HCT116 (cell line): ENCODE results near the gene FAM83G. TPM values are rescaled to one million over a fixed set of nuclear protein-coding genes. Genes with fewer than 3 reads are reported as not detected.

ENCODE experiments used
- ATAC-seq: fragments of 200-7000 bp; cut with Tn5 transposase; 2 replicates; pipeline ENCODE4 v1.9.1; 2020; ENCODE audit warnings: mild to moderate bottlenecking, moderate library complexity
- BruUV-seq: library from RNA; stranded (reverse); fragments of 400-500 nt; replicated peaks from 2 replicates; lab custom pipeline; 2021; lab: Mats Ljungman, UMichigan
- CTCF ChIA-PET: fragments of 300-600 bp; sonication (Branson Sonifier 250); formaldehyde crosslinking; loops from one replicate; lab custom pipeline; 2021; ENCODE audit warnings: antibody characterized with exemption; lab: Charles Lee
- POLR2A ChIA-PET: fragments of 300-600, 350-600 bp; sonication (Branson Sonifier 250); formaldehyde crosslinking; loops from one replicate; lab custom pipeline; 2021; ENCODE audit warnings: antibody characterized with exemption; lab: Charles Lee
- RAD21 ChIA-PET, 2 experiments: fragments of 300-600 bp; sonication (Branson Sonifier 250); formaldehyde crosslinking; loops; one replicate each; lab custom pipeline; 2023; ENCODE audit warnings: low total read pairs in 2 of 2; ENCODE audit not compliant: uncharacterized antibody in 2 of 2, unreplicated experiment in 2 of 2, low non-redundant PET in 1 of 2; lab: Charles Lee
- DNase-seq: peaks from one replicate; pipeline ENCODE4 v3.0.0-alpha.2; 2010; ENCODE audit warnings: low read depth, low spot score
- H2AFZ ChIP-seq: fragments of 200-600 bp; shearing (Covaris generic), sonication (generic); 2 replicates; pipeline ENCODE4 v1.6.1; 2017; ENCODE audit warnings: low read depth, mixed run types, mixed read lengths, antibody characterized with exemption, low read length; ENCODE audit not compliant: poor library complexity, severe bottlenecking
- H3K27ac ChIP-seq: 2 replicates; pipeline ENCODE4 v1.5.1; 2012; ENCODE audit warnings: low read depth, low read length
- H3K27me3 ChIP-seq: fragments of 200-600 bp; sonication (generic); 2 replicates; pipeline ENCODE4 v1.6.1; 2016; ENCODE audit warnings: mixed run types, low read length, mixed read lengths; ENCODE audit not compliant: insufficient read depth
- H3K36me3 ChIP-seq, 2 experiments: fragments of 200-500 bp in 1 of 2; fragments of 200-600 bp in 1 of 2; sonication (Bioruptor generic) in 1 of 2; sonication (generic) in 1 of 2; 2 replicates each; pipeline versions ENCODE4 v1.5.1 to v1.6.1; 2014 to 2016; ENCODE audit warnings: low read length in 2 of 2, inconsistent platforms in 1 of 2, mixed read lengths in 1 of 2, mixed run types in 1 of 2; ENCODE audit not compliant: insufficient read depth in 2 of 2, control insufficient read depth in 1 of 2
- H3K4me1 ChIP-seq, 2 experiments: fragments of 200-600 bp in 1 of 2; sonication (generic) in 1 of 2; 2 replicates each; pipeline versions ENCODE4 v1.5.1 to v1.6.1; 2012 to 2017; ENCODE audit warnings: low read length in 2 of 2, inconsistent platforms in 1 of 2, mild to moderate bottlenecking in 1 of 2, mixed read lengths in 1 of 2, mixed run types in 1 of 2, moderate library complexity in 1 of 2; ENCODE audit not compliant: insufficient read depth in 2 of 2, control insufficient read depth in 1 of 2
- H3K4me2 ChIP-seq: fragments of 200-600 bp; sonication (generic); 2 replicates; pipeline ENCODE4 v1.6.1; 2017; ENCODE audit warnings: mixed run types, low read length, mixed read lengths
- H3K4me3 ChIP-seq, 2 experiments: fragments of 200-600 bp in 1 of 2; sonication (generic) in 1 of 2; replicated peaks in 1 of 2; 2 replicates each; pipeline ENCODE4 v1.5.1; 2011 to 2016; ENCODE audit warnings: low read length in 2 of 2, control low read depth in 1 of 2, low read depth in 1 of 2, mild to moderate bottlenecking in 1 of 2, mixed read lengths in 1 of 2, mixed run types in 1 of 2
- H3K79me2 ChIP-seq: fragments of 200-600 bp; sonication (generic); 2 replicates; pipeline ENCODE4 v1.6.1; 2017; ENCODE audit warnings: mild to moderate bottlenecking, mixed run types, low read length, moderate library complexity, mixed read lengths; ENCODE audit not compliant: insufficient read depth
- H3K9ac ChIP-seq: fragments of 200-600 bp; sonication (generic); 2 replicates; pipeline ENCODE4 v1.6.1; 2016; ENCODE audit warnings: low read length, mixed read lengths
- H3K9me2 ChIP-seq: fragments of 200-600 bp; sonication (generic), shearing (Covaris generic); 2 replicates; pipeline ENCODE4 v1.6.1; 2017; ENCODE audit warnings: mixed run types, mild to moderate bottlenecking, moderate library complexity; ENCODE audit not compliant: insufficient read depth
- H3K9me3 ChIP-seq, 2 experiments: fragments of 200-500 bp in 1 of 2; fragments of 200-600 bp in 1 of 2; sonication (Bioruptor generic) in 1 of 2; sonication (generic) in 1 of 2; 2 replicates each; pipeline ENCODE4 v1.6.1; 2014 to 2017; ENCODE audit warnings: low read length in 2 of 2, mixed read lengths in 2 of 2, inconsistent platforms in 1 of 2, low read depth in 1 of 2, mild to moderate bottlenecking in 1 of 2, mixed run types in 1 of 2, moderate library complexity in 1 of 2; ENCODE audit not compliant: control insufficient read depth in 1 of 2, insufficient read depth in 1 of 2
- H4K20me1 ChIP-seq: fragments of 200-600 bp; sonication (generic), shearing (Covaris generic); 2 replicates; pipeline ENCODE4 v1.6.1; 2017; ENCODE audit warnings: mixed run types, mild to moderate bottlenecking, moderate library complexity; ENCODE audit not compliant: insufficient read depth
- CTCF ChIP-seq, 3 experiments: fragments of 200-600 bp in 1 of 3; sonication (generic) in 1 of 3; IDR thresholded peaks in 2 of 3; conservative IDR thresholded peaks in 1 of 3; 2 replicates each; pipeline ENCODE4 v1.5.1; 2012 to 2017; ENCODE audit warnings: low read depth in 2 of 3, low read length in 2 of 3, antibody characterized with exemption in 1 of 3, borderline replicate concordance in 1 of 3, control low read depth in 1 of 3, mild to moderate bottlenecking in 1 of 3, mixed read lengths in 1 of 3, mixed run types in 1 of 3, moderate library complexity in 1 of 3; ENCODE audit not compliant: insufficient read depth in 1 of 3
- EZH2 ChIP-seq: fragments of 200-600 bp; sonication (generic); IDR thresholded peaks from 2 replicates; pipeline ENCODE4 v1.6.1; 2017; ENCODE audit warnings: antibody characterized with exemption, mixed run types
- EZH2phosphoT487 ChIP-seq: fragments of 200-600 bp; IDR thresholded peaks from 2 replicates; pipeline ENCODE4 v1.6.1; 2018; ENCODE audit warnings: antibody characterized with exemption, borderline replicate concordance
- JUND ChIP-seq: IDR thresholded peaks from 2 replicates; pipeline ENCODE4 v1.6.1; 2012
- POLR2A ChIP-seq: IDR thresholded peaks from 2 replicates; pipeline ENCODE4 v1.7.0; 2011; ENCODE audit warnings: borderline replicate concordance; ENCODE audit not compliant: insufficient read depth, insufficient read length; ENCODE audit errors: extremely low read depth
- POLR2AphosphoS5 ChIP-seq: IDR thresholded peaks from 2 replicates; pipeline ENCODE4 v1.6.1; 2011; ENCODE audit warnings: mild to moderate bottlenecking, low read depth, low read length, moderate library complexity
- SP1 ChIP-seq: IDR thresholded peaks from 2 replicates; pipeline ENCODE4 v1.6.1; 2012; ENCODE audit warnings: low read depth
- SRF ChIP-seq: IDR thresholded peaks from 2 replicates; pipeline ENCODE4 v1.6.1; 2012; ENCODE audit warnings: low read depth
- TCF7L2 ChIP-seq: IDR thresholded peaks from 2 replicates; pipeline ENCODE4 v1.7.0; 2011; ENCODE audit warnings: borderline replicate concordance, inconsistent platforms; ENCODE audit not compliant: insufficient read depth, insufficient read length; ENCODE audit errors: extremely low read depth
- ZNF274 ChIP-seq: fragments of 200-500 bp; sonication (Bioruptor generic); IDR thresholded peaks from 2 replicates; pipeline ENCODE4 v1.6.1; 2014; ENCODE audit warnings: mild to moderate bottlenecking, low read depth, low read length, inconsistent platforms
- intact Hi-C: fragments of 100-400 bp; cut with micrococcal nuclease; formaldehyde crosslinking; loops from 2 replicates; pipeline ENCODE4 v1.10.0; 2022
- total RNA-seq: library from RNA; stranded (reverse); gene quantifications from one replicate; pipeline ENCODE4 v1.2.1, GENCODE V29; 2021; ENCODE audit not compliant: unreplicated experiment

Gene FAM83G
- total RNA-seq, 1 experiment from 2014 or later: 33.9 TPM

DNA sequence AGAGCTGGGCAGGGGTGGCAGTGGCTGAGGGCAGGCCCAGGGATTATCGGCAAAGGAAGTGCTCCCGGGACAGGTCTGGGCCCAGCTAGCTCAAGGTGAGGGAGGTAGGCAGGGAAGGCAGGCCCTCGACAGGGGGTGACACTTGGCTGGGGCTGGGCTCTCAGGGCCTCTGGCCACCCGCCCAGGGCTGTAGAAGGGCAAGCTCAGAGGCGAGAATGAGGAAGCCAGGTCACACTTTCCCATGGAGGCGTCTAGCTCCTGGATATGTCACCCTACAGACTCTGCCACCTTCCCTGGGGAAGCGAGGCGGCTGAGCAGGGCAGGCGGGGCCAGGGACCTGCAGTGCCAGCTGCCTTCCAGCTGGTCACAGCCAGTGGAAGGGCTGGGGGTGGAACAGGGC lies 19.1 kb downstream of the FAM83G start:
- H3K4me1 ChIP-seq: peaks cover 17 to 31% of the 10 kb centered on the region in 2 experiments
- POLR2A ChIA-PET: no interaction called here
- H3K27me3 ChIP-seq: no peaks in the 10 kb centered on the region
- H4K20me1 ChIP-seq: no peaks in the 10 kb centered on the region
- H3K4me3 ChIP-seq: no peak overlapping the region
- DNase-seq (no peak), ATAC-seq (no peak)
- H3K36me3 ChIP-seq: peaks cover 18 to 23% of the 10 kb centered on the region in 2 experiments; a peak in 3 of 4 replicates
- H2AFZ ChIP-seq: no peak overlapping the region
- peaks cover 33% of the 10 kb centered on the region for H3K79me2 ChIP-seq
- BruUV-seq: no TSS peak
- intact Hi-C loops: no loop called here
- CTCF ChIA-PET: no interaction called here
- no peaks in the 10 kb centered on the region for H3K9me3 ChIP-seq
- H3K9ac ChIP-seq: no peak overlapping the region
- no peaks in the 10 kb centered on the region for H3K9me2 ChIP-seq
- H3K4me2 ChIP-seq: no peak overlapping the region
- RAD21 ChIA-PET: no interaction called here
- no peak for TF ChIP-seq TCF7L2
- TF ChIP-seq SRF: no peak
- TF ChIP-seq JUND: no peak
- TF ChIP-seq EZH2: no peak
- TF ChIP-seq ZNF274: no peak
- TF ChIP-seq POLR2AphosphoS5: no peak
- no peak for TF ChIP-seq EZH2phosphoT487
- no peak for TF ChIP-seq POLR2A
- TF ChIP-seq CTCF (IDR thresholded peaks at IDR 0.05 in 2 of 3, conservative IDR thresholded peaks at IDR 0.05 in 1 of 3; ENCODE audit: borderline replicate concordance in 1 of 3, insufficient read depth in 1 of 3, low read depth in 2 of 3, low read length in 2 of 3): no peak
- no peak for TF ChIP-seq SP1
- H3K27ac ChIP-seq: no peak overlapping the region; the same call in 1 of the 2 replicates
